ENCODE results near the gene PSME1.

GRCh38 chr14:24108336-24108874 lies 27.6 kb upstream of the PSME1 start:
- TF ChIP-seq EZH2 (IDR thresholded peaks at IDR 0.05; ENCODE audit: borderline replicate concordance, low read depth, low read length, severe bottlenecking) = no peak
- TF ChIP-seq MAX (IDR thresholded peaks at IDR 0.05; ENCODE audit: insufficient read depth, insufficient read length) = no peak
- TF ChIP-seq CTCF (IDR thresholded peaks at IDR 0.05; ENCODE audit: extremely low read depth in 1 of 2, insufficient read depth in 1 of 2, low read depth in 1 of 2, low read length in 2 of 2) = no peak
- TF ChIP-seq POLR2A (IDR thresholded peaks at IDR 0.05; ENCODE audit: low read depth, low read length) = no peak
- no peak for TF ChIP-seq JUN (IDR thresholded peaks at IDR 0.05; ENCODE audit: borderline replicate concordance, insufficient read depth, insufficient read length, low read depth)
- no peak for TF ChIP-seq POLR2AphosphoS5 (IDR thresholded peaks at IDR 0.05; ENCODE audit: insufficient read depth, low read depth, low read length)
- TF ChIP-seq FOS (IDR thresholded peaks at IDR 0.05; ENCODE audit: borderline replicate concordance, insufficient read depth, low read length) = no peak

Data from endothelial cell of umbilical vein (primary cell).